ENCODE results near the gene MUCL3.
A peak's percentile ranks its signal among the peaks of the same experiment; 100 is the strongest.

The MUCL3 gene

GRCh38 chr6:30951907-30952469 lies 11.2 kb downstream of the MUCL3 start:
- no peak for DNase-seq (ENCODE audit: low read depth)
- H3K4me3 ChIP-seq (ENCODE audit: low read length): no peak overlapping the region
- no peak for TF ChIP-seq CTCF (IDR thresholded peaks at IDR 0.05; ENCODE audit: insufficient read depth, low read depth, low read length, missing control alignments)

- DNase-seq (ENCODE audit: low read depth): peak; percentile 14
- H3K4me3 ChIP-seq (ENCODE audit: low read length): no peak overlapping the region
- TF ChIP-seq CTCF (IDR thresholded peaks at IDR 0.05; ENCODE audit: insufficient read depth, low read depth, low read length, missing control alignments): no peak
Observed at GRCh38 chr6:30954631-30955366, 14.0 kb downstream of the MUCL3 start.

- TF ChIP-seq CTCF (IDR thresholded peaks at IDR 0.05; ENCODE audit: insufficient read depth, low read depth, low read length, missing control alignments): no peak
- DNase-seq (ENCODE audit: low read depth): no peak
Observed at GRCh38 chr6:30955367-30956042, 14.7 kb downstream of the MUCL3 start.

GRCh38 chr6:30957716-30958115 lies 16.9 kb downstream of the MUCL3 start:
- no peak for DNase-seq (ENCODE audit: low read depth)
- H3K4me3 ChIP-seq (ENCODE audit: low read length): no peak overlapping the region
- TF ChIP-seq CTCF (IDR thresholded peaks at IDR 0.05; ENCODE audit: insufficient read depth, low read depth, low read length, missing control alignments): no peak

More at GRCh38 chr6:30955367-30956042, 14.7 kb downstream of the MUCL3 start:
- H3K4me3 ChIP-seq (ENCODE audit: low read length): peak overlapping the region; percentile 15

- peak; percentile 9 for DNase-seq (ENCODE audit: low read depth)
- no peak for TF ChIP-seq CTCF (IDR thresholded peaks at IDR 0.05; ENCODE audit: insufficient read depth, low read depth, low read length, missing control alignments)
Observed at GRCh38 chr6:30960907-30961673, 20.3 kb downstream of the MUCL3 start.

GRCh38 chr6:30962716-30963115 lies 21.9 kb downstream of the MUCL3 start:
- TF ChIP-seq CTCF (IDR thresholded peaks at IDR 0.05; ENCODE audit: insufficient read depth, low read depth, low read length, missing control alignments): no peak
- no peak overlapping the region for H3K4me3 ChIP-seq (ENCODE audit: low read length)
- DNase-seq (ENCODE audit: low read depth): no peak

More at GRCh38 chr6:30960907-30961673, 20.3 kb downstream of the MUCL3 start:
- H3K4me3 ChIP-seq (ENCODE audit: low read length): no peak overlapping the region

Data from epithelial cell of esophagus (primary cell).